NCI-H1048 (cell line): ENCODE results near the gene COLEC12.

Source experiments
- DNase-seq: peaks from one replicate; lab custom pipeline; 2025; lab: John Stamatoyannopoulos, UW

Gene COLEC12

DNA sequence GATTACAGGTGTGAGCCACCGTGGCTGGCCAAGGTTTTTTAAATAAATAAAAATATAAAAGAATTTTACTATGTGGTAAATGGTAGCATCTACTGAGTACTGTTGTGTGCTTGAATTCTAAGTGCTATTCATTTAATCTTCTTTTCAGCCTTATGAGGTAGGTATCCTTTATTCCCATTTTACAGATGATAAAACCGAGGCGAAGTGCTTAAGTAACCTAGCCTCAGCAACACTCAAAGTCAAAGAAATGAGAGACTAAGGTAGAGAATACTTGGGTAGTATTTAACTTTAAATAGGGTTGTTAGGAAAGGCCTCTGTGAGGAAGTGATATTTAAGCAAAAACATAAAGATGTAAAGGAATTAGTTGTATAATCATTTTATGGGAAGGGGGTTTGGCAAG, 227.0 kb downstream of the COLEC12 start:
- DNase-seq, result no peak

DNA sequence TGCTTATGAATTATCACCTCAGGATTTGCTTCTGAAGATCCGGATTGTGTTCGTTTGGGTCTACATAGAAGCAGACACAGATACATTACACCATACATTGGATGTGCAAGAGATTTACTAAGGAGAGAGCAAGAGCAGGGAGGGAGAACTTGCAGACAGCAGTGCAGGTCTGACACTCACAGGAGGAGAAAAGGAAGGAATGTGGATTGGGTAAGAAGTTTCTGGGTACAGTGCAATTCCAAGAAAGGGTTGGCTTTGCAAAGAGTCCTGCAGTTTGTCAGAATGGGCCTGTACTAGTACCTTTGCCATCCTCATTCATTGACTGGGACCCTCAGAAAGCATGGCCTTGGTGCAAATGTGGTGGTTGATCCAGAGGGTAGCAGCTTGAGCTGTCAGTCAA, 227.9 kb downstream of the COLEC12 start:
- DNase-seq, result no peak

DNA sequence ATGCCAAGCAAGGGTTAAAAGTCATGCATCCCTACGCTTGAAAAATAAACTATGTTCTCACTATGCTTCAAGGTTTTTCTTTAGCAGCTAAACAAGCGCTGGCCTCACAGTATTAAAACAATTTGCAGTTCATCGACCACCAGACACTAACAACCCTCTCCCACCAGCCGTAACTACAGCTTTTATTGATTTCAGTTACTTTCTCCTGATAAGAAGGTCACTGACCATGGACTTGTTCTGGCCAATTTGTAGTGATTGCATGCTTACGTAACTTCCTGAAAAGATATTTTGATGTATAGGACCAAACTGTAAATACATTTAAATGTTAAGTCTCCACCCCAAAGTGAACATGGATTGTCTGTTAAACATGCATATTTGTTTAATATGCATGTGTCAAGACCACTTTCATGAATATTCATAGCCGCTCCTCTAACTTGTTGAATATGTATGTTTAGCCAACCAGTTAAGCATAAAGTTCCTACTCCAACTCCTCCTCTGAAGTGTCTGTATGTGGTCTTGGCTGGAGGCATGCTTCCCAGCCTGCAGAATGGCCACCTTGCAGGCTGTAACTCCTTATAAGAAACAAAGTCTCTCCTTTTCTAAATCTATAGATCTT, 230.9 kb downstream of the COLEC12 start:
- DNase-seq, result no peak

DNA sequence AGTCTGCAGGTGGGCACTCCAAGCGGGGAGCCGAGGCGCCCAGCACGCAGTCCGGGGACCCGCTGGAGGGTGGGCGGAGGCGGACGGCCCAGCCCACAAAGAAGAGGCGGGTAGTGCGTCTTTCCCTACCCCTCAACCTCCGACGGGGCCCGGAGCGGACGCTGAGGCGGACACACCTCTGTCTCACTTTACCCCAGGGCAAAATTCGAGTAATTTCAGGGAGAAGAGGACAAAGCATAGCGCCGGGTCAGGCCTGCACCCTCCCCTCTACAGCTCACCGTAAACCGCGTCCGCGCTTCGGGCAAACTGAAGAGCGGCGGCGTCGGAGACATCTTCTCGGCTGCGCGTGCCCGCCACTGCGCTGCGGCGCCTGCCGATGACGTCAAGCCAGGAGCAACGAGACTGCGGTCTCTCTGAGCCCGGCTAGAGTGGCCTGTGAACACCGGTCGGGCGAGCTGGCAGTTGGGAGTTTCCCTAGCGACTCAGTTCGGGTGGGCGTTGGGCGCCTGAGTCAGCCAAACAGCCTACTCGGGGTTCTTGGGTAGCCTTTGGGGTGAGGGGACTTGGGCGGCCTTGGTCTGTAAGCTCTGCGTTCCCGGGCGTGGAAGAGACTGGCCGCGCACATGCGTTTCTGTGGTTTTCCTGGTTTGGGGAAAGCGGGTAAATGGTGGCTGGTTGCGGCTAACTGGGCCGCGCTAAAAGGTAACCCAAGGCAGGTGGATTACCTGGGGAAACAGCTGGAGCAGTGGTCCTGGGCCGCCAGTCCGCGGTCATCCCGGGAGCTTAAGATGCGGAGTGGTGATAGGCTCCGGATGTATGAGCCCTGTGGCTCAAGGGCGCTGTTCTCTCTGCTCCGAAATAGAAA, 232.6 kb downstream of the COLEC12 start, which contains the start of gene THOC1:
TSS of gene THOC1 (minus strand) at position 360 of the 865 bp plus-strand sequence. CDS start at position 332, 28 bp downstream.
- DNase-seq, result peak; percentile 81

DNA sequence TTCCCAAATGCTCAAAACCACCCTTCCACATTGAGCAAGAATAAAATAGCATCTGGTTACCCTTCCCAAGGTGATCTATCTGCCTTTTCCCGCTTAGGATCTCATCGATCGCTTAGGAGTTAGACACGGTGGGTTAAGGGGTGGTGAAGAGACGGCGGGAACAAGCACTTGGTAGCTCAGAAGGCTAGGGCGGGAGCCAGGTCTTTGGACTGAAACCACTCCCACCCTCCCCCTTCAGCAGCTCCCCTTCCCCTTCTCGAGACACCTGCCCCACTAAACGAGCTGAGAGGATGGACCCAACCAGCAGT, 233.2 kb downstream of the COLEC12 start:
- no peak for DNase-seq
